Large intestine (tissue), 3 donors: ENCODE results near the gene P2RX7. TPM values are rescaled to one million over a fixed set of nuclear protein-coding genes. Genes with fewer than 3 reads are reported as not detected.
"Not testable (repeated sequence)": the region's sequence is repeated elsewhere in the genome, so short reads cannot be mapped to it uniquely, and the experiment has no call there.

ENCODE experiments used
- DNase-seq, 2 donors: peaks; one replicate each; pipeline versions ENCODE4 v3.0.0 to v3.0.0-alpha.2; 2013
- H3K27ac ChIP-seq: one replicate; pipeline ENCODE4 v1.5.1; 2013; ENCODE audit warnings: low read length
- H3K27me3 ChIP-seq: 2 replicates; pipeline ENCODE4 v1.6.1; 2013; ENCODE audit warnings: low read length; ENCODE audit not compliant: control insufficient read depth, insufficient read depth
- H3K36me3 ChIP-seq: 2 replicates; pipeline ENCODE4 v1.6.1; 2013; ENCODE audit warnings: low read length; ENCODE audit not compliant: control insufficient read depth, insufficient read depth
- H3K4me1 ChIP-seq: one replicate; pipeline ENCODE4 v1.6.1; 2013; ENCODE audit warnings: low read length; ENCODE audit not compliant: control insufficient read depth, insufficient read depth
- H3K4me3 ChIP-seq: one replicate; pipeline ENCODE4 v1.5.1; 2013; ENCODE audit warnings: low read length
- H3K9me3 ChIP-seq: one replicate; pipeline ENCODE4 v1.6.1; 2013; ENCODE audit warnings: mild to moderate bottlenecking, low read depth, low read length, moderate library complexity; ENCODE audit not compliant: control insufficient read depth
- WGBS: methylation state at CpG from one replicate; pipeline ENCODE4 v1.1.5; 2013; ENCODE audit warnings: low lambda C conversion rate; ENCODE audit not compliant: insufficient coverage; 5-methylcytosine and 5-hydroxymethylcytosine counted together
- polyA plus RNA-seq: library from polyadenylated mRNA; unstranded; fragments of 120-200 nt; gene quantifications from one replicate; pipeline ENCODE4 v1.2.1, GENCODE V29; 2013

P2RX7 gene
- polyA plus RNA-seq, 1 donor, result 1.3 TPM

DNA sequence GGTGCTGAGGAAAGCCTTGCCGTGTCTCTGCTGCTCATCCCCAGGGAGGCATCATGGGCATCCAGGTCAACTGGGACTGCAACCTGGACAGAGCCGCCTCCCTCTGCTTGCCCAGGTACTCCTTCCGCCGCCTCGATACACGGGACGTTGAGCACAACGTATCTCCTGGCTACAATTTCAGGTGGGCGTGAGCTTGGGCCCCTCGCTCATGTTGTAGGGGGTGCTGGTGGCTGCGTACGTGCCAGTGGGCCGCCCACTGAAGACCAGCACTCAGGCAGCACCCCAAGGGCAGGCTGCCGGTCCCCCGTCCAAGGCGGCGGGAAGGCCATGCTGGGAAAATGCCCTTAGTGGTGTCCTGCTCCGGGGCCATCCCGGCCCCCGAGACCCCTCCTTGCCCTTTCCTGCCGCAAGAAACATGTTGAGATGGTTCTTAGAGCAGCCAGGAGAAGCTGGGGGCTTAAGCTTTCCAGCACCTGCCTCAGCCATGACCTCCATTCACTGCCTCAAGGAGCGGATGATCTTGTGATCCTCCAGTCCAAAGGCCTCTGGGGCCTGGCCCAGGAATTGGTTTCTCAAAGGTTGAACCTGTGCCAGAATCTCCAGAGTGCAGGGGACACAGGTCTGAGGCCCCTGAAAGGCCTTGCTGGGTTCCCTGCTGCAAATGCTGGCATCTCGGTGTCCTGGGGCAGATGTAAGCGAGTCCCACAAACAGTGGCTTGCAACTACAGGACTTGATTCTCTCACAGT is 96.4 kb downstream of the P2RX7 start:
- peaks cover 6% of the 10 kb centered on the region for H3K9me3 ChIP-seq
- peak overlapping the region; percentile 84 for H3K27ac ChIP-seq
- peak; percentile 77 to 91 for DNase-seq
- H3K27me3 ChIP-seq, result no peaks in the 10 kb centered on the region
- H3K4me1 ChIP-seq, result peaks cover 42% of the 10 kb centered on the region
- WGBS, result no CpG with 5 or more reads among the region's 24 CpGs
- peaks cover 50% of the 10 kb centered on the region for H3K36me3 ChIP-seq
- H3K4me3 ChIP-seq, result no peak overlapping the region

DNA sequence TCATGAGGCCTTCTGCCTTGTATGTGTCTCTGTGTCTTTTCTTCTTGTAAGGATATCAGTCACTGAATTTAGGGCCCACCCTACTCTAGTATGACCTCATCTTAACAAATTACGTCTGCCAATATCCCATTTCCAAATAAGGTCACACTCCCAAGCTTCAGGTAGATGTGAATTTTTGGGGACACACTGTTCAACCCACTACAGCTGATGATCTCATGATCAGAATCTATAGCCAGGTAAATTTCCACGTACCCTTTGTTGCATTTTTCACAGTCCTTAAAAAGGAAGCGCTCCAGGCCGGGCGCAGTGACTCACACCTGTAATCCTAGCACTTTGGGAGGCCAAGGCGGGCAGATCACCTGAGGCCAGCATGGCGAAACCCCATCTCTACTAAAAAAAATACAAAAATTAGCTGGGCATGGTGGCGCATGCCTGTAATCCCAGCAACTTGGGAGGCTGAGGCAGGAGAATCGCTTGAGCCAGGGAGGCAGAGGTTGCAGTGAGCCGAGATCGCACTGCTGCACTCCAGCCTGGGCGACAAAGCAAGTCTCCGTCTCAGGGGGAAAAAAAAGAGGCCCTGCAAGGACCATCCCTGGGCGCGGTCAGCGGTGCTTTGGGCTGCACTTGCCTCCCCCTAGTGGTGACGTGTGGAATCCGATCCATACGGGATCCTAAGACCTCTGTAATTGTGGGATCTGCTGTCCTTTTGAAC is 97.3 kb downstream of the P2RX7 start:
- WGBS, result 67% methylated on average over 1 of the region's 19 CpGs
- H3K4me1 ChIP-seq, result peaks cover 42% of the 10 kb centered on the region
- peak; percentile 84 to 88 for DNase-seq
- H3K27ac ChIP-seq, result peak overlapping the region; percentile 84
- peaks cover 51% of the 10 kb centered on the region for H3K36me3 ChIP-seq
- H3K9me3 ChIP-seq, H3K27me3 ChIP-seq, H3K4me3 ChIP-seq: not testable (repeated sequence)

DNA sequence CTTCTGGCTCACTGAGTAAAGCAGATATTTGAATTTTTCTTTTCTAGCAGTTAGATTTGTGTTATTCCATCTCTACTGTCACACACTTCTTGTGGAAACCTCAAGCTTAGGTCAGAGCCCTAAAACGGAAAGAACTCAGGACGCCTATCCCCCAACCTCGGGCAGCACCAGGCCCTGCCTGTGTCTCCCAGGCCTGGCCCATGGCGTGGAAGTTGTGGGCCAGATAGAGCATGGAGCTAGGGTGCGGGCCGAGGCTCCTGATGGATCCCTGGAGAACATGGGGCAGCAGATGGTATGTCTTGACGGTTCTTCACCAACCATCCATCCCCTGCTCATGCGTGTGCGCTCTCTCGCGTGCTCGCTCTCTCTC is 97.8 kb downstream of the P2RX7 start:
- no CpG with 5 or more reads among the region's 12 CpGs for WGBS
- Histone ChIP-seq H3K9me3 (peaks cover 6% of the 10 kb centered on the region), H3K4me1 (peaks cover 42% of the 10 kb centered on the region), H3K27ac (peak overlapping the region; percentile 84), H3K36me3 (peaks cover 55% of the 10 kb centered on the region), H3K27me3 (no peaks in the 10 kb centered on the region), H3K4me3 (no peak overlapping the region)
- no peak for DNase-seq

DNA sequence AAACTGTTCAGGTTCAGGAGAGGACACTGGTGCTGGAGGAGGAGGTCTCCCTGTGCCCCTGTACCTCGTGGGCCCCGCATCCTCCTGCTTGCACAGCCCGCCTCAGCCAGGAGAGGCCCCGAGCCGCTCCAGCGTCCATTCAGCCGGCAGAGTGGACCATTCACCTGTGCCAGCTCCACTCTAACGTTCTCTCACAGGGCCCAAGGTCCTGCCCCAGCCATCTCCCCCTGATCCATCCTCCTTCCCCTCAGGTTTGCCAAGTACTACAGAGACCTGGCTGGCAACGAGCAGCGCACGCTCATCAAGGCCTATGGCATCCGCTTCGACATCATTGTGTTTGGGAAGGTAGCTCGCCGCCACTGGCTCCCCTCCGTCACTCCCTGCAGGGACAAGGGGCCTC is 99.5 kb downstream of the P2RX7 start:
- no peak for DNase-seq
- Histone ChIP-seq H3K36me3 (peaks cover 60% of the 10 kb centered on the region), H3K9me3 (peaks cover 6% of the 10 kb centered on the region), H3K4me3 (no peak overlapping the region), H3K4me1 (peaks cover 49% of the 10 kb centered on the region), H3K27me3 (no peaks in the 10 kb centered on the region), H3K27ac (no peak overlapping the region)
- no CpG with 5 or more reads among the region's 16 CpGs for WGBS

DNA sequence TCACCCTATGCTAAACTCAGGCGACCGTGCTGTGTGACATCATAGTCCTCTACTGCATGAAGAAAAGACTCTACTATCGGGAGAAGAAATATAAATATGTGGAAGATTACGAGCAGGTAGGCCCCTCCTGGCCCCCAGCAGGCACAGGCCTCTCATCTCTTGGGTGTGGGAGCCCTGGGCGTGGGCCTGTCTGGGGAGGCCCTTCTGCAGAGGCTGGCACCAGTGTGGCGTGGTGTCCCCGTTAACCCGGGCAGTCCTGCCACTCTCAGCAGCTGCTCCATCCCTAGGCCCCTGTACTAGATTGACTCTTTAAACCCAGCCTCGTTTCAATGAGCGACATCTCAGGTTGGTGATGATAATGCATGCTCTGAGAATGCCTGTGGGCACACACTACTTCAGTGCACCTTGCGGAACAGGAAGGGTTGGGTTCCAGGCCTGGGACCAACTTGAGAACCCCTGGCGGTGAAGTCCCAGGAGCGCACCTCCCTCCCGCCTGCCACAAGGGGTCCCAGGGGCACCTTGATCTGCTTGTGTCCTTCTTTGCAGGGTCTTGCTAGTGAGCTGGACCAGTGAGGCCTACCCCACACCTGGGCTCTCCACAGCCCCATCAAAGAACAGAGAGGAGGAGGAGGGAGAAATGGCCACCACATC is 100.4 kb downstream of the P2RX7 start:
- Histone ChIP-seq H3K4me1 (peaks cover 45% of the 10 kb centered on the region), H3K4me3 (no peak overlapping the region), H3K27me3 (no peaks in the 10 kb centered on the region), H3K36me3 (peaks cover 60% of the 10 kb centered on the region), H3K27ac (no peak overlapping the region), H3K9me3 (peaks cover 6% of the 10 kb centered on the region)
- DNase-seq, result no peak
- WGBS, result no CpG with 5 or more reads among the region's 14 CpGs

DNA sequence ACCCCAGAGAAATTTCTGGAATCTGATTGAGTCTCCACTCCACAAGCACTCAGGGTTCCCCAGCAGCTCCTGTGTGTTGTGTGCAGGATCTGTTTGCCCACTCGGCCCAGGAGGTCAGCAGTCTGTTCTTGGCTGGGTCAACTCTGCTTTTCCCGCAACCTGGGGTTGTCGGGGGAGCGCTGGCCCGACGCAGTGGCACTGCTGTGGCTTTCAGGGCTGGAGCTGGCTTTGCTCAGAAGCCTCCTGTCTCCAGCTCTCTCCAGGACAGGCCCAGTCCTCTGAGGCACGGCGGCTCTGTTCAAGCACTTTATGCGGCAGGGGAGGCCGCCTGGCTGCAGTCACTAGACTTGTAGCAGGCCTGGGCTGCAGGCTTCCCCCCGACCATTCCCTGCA is 100.9 kb downstream of the P2RX7 start:
- Histone ChIP-seq H3K4me3 (no peak overlapping the region), H3K36me3 (peaks cover 57% of the 10 kb centered on the region), H3K9me3 (peaks cover 6% of the 10 kb centered on the region), H3K4me1 (peaks cover 45% of the 10 kb centered on the region), H3K27ac (no peak overlapping the region), H3K27me3 (no peaks in the 10 kb centered on the region)
- no CpG with 5 or more reads among the region's 11 CpGs for WGBS
- DNase-seq, result no peak

DNA sequence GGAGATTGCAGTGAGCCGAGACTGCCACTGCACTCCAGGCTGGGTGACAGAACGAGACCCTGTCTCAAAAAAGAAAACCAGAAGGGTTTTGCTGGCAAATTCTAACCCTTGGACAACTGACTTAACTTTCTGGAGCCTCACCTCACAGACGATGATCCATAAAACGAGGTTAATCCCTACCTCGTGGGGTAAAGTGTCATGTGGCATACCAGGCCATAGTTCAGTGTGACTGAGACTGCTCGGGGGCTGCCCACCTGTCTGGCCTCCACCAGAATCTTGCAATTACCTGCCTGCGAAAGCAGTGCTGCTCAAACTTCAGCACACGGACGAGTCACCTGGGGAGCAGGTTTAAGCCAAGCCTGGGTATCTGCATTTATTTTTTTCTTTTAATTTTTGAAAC is 104.1 kb downstream of the P2RX7 start:
- no peak overlapping the region for H3K4me3 ChIP-seq
- peaks cover 35% of the 10 kb centered on the region for H3K4me1 ChIP-seq
- peaks cover 53% of the 10 kb centered on the region for H3K36me3 ChIP-seq
- H3K27ac ChIP-seq, result peak overlapping the region; percentile 85
- no peaks in the 10 kb centered on the region for H3K27me3 ChIP-seq
- peak; percentile 86 to 94 for DNase-seq
- H3K9me3 ChIP-seq, result peaks cover 5% of the 10 kb centered on the region
- WGBS, result no CpG with 5 or more reads among the region's 9 CpGs

DNA sequence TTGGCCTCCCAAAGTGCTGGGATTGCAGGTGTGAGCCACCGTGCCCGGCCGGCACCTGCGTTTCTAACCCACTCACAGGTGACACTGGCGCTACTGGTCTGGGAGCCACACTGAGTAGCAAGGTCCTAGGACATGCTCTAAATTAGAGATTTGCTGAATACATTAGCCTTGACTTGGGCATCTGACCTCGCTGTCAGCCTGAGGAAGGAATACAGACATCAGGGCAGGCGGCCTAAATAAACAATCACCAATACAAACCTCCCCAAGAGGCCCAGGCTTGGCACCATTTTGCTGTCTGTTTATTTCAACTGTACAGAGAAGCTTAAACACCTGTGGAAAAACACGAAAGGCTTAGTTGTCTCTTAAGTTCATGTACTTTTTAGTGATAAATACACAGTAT is 104.7 kb downstream of the P2RX7 start:
- Histone ChIP-seq H3K27me3 (no peaks in the 10 kb centered on the region), H3K4me3 (no peak overlapping the region), H3K4me1 (peaks cover 35% of the 10 kb centered on the region), H3K27ac (peak overlapping the region; percentile 85), H3K36me3 (peaks cover 49% of the 10 kb centered on the region), H3K9me3 (peaks cover 5% of the 10 kb centered on the region)
- DNase-seq, result no peak
- no CpG with 5 or more reads among the region's 8 CpGs for WGBS

Other genes with a start within 250 kb of the P2RX7 start
- 48.1 TPM for gene SPPL3, start 228.5 kb upstream of the P2RX7 start, polyA plus RNA-seq
- gene HNF1A, start 154.3 kb upstream of the P2RX7 start, polyA plus RNA-seq, result 55.5 TPM
- 10.4 TPM for gene C12orf43, start 116.4 kb upstream of the P2RX7 start, polyA plus RNA-seq
- gene OASL, start 93.6 kb upstream of the P2RX7 start, polyA plus RNA-seq, result 0.31 TPM
- gene P2RX4, start 77.3 kb downstream of the P2RX7 start, polyA plus RNA-seq, result 91.9 TPM
- 45.5 TPM for gene CAMKK2, start 163.8 kb downstream of the P2RX7 start, polyA plus RNA-seq
- 138 TPM for gene ANAPC5, start 219.5 kb downstream of the P2RX7 start, polyA plus RNA-seq